Activated B cell treated with CpG ODN at 0.5 μM for 24 hours (primary cell): ENCODE results near the gene HCRTR1. TPM values are rescaled to one million over a fixed set of nuclear protein-coding genes. Genes with fewer than 3 reads are reported as not detected.
A peak's percentile ranks its signal among the peaks of the same experiment; 100 is the strongest.

ENCODE experiments used
- ATAC-seq: fragments of 200-7000 bp; cut with Tn5 transposase; one replicate; pipeline ENCODE4 v1.10.0; 2021; ENCODE audit warnings: low read depth, mild to moderate bottlenecking, moderate library complexity
- CTCF ChIA-PET: fragments of 350-600 bp; sonication (Branson Sonifier 250); formaldehyde crosslinking; loops from one replicate; lab custom pipeline; 2021; ENCODE audit warnings: antibody characterized with exemption; lab: Charles Lee
- POLR2A ChIA-PET: fragments of 350-600 bp; sonication (Branson Sonifier 250); formaldehyde crosslinking; loops from one replicate; lab custom pipeline; 2021; ENCODE audit warnings: antibody characterized with exemption; lab: Charles Lee
- DNase-seq: peaks from one replicate; pipeline ENCODE4 v3.0.0; 2022
- H3K27ac Mint-ChIP-seq: one replicate; pipeline ENCODE4 v1.8.0; 2020; ENCODE audit warnings: mixed read lengths
- H3K27me3 Mint-ChIP-seq: one replicate; pipeline ENCODE4 v1.8.0; 2021; ENCODE audit warnings: mixed read lengths
- H3K36me3 Mint-ChIP-seq: one replicate; pipeline ENCODE4 v1.8.0; 2021; ENCODE audit warnings: low read depth, mixed read lengths
- H3K4me1 Mint-ChIP-seq: one replicate; pipeline ENCODE4 v1.8.0; 2021; ENCODE audit warnings: mixed read lengths
- H3K4me3 Mint-ChIP-seq: one replicate; pipeline ENCODE4 v1.8.0; 2020; ENCODE audit warnings: mild to moderate bottlenecking, mixed read lengths
- H3K9me3 Mint-ChIP-seq: one replicate; pipeline ENCODE4 v1.8.0; 2020; ENCODE audit warnings: mixed read lengths
- CTCF ChIP-seq: fragments of 200-600 bp; IDR thresholded peaks from one replicate; pipeline ENCODE4 v1.8.0; 2022; ENCODE audit warnings: antibody characterized with exemption, mild to moderate bottlenecking
- intact Hi-C: fragments of 100-400 bp; cut with micrococcal nuclease; formaldehyde crosslinking; loops from one replicate; pipeline ENCODE4 v1.15.1; 2024
- total RNA-seq: library from RNA; stranded (reverse); gene quantifications from 2 replicates; pipeline ENCODE4 v1.2.3, GENCODE V29; 2022

Gene HCRTR1
- total RNA-seq, 1 donor from 2014 or later = not detected

GRCh38 chr1:31570228-31570627 lies 47.3 kb upstream of the HCRTR1 start:
- no peaks in the 10 kb centered on the region for H3K36me3 Mint-ChIP-seq
- intact Hi-C loops = no loop called here
- H3K4me3 Mint-ChIP-seq = no peak overlapping the region
- no peak overlapping the region for H3K27ac Mint-ChIP-seq
- peaks cover 6% of the 10 kb centered on the region for H3K27me3 Mint-ChIP-seq
- no peak for ATAC-seq
- no peaks in the 10 kb centered on the region for H3K9me3 Mint-ChIP-seq
- no peak for DNase-seq
- ChIA-PET POLR2A (interaction anchor here (0.6 kb wide), 1 partner anchor 496 kb away, joined by 3 read pairs; no protein-coding TSS in a partner anchor), CTCF (no interaction called here)
- peaks cover 4% of the 10 kb centered on the region for H3K4me1 Mint-ChIP-seq
- TF ChIP-seq CTCF = no peak

- TF ChIP-seq CTCF = no peak
- ChIA-PET POLR2A (interaction anchor here (0.6 kb wide), 1 partner anchor 496 kb away, joined by 3 read pairs; no protein-coding TSS in a partner anchor), CTCF (no interaction called here)
- Mint-ChIP-seq H3K27ac (no peak overlapping the region), H3K9me3 (no peaks in the 10 kb centered on the region), H3K36me3 (no peaks in the 10 kb centered on the region), H3K27me3 (peaks cover 6% of the 10 kb centered on the region), H3K4me1 (peaks cover 4% of the 10 kb centered on the region), H3K4me3 (no peak overlapping the region)
- no peak for ATAC-seq
- intact Hi-C loops = no loop called here
- DNase-seq = no peak
These were observed 46.6 kb upstream of the HCRTR1 start for GRCh38 chr1:31570906-31571305.

GRCh38 chr1:31571340-31572295 lies 45.9 kb upstream of the HCRTR1 start:
- H3K9me3 Mint-ChIP-seq = no peaks in the 10 kb centered on the region
- peaks cover 9% of the 10 kb centered on the region for H3K27me3 Mint-ChIP-seq
- H3K4me3 Mint-ChIP-seq = no peak overlapping the region
- POLR2A ChIA-PET = interaction anchor here (0.9 kb wide), 1 partner anchor 175 kb away, joined by 3 read pairs; no protein-coding TSS in a partner anchor
- no peak for ATAC-seq
- no peak for TF ChIP-seq CTCF
- H3K36me3 Mint-ChIP-seq = no peaks in the 10 kb centered on the region
- intact Hi-C loops = no loop called here
- peak; percentile 7 for DNase-seq
- CTCF ChIA-PET = no interaction called here
- H3K27ac Mint-ChIP-seq = no peak overlapping the region
- peaks cover 4% of the 10 kb centered on the region for H3K4me1 Mint-ChIP-seq

- Mint-ChIP-seq H3K27ac (no peak overlapping the region), H3K4me1 (peaks cover 4% of the 10 kb centered on the region), H3K27me3 (peaks cover 13% of the 10 kb centered on the region), H3K36me3 (no peaks in the 10 kb centered on the region), H3K4me3 (no peak overlapping the region), H3K9me3 (no peaks in the 10 kb centered on the region)
- no peak for DNase-seq
- intact Hi-C loops = no loop called here
- ChIA-PET CTCF (no interaction called here), POLR2A (interaction anchor here (0.9 kb wide), 1 partner anchor 176 kb away, joined by 3 read pairs; no protein-coding TSS in a partner anchor)
- no peak for ATAC-seq
- TF ChIP-seq CTCF = no peak
These were observed 45.0 kb upstream of the HCRTR1 start for GRCh38 chr1:31572323-31573104.

- TF ChIP-seq CTCF = no peak
- Mint-ChIP-seq H3K36me3 (no peaks in the 10 kb centered on the region), H3K27me3 (peaks cover 15% of the 10 kb centered on the region), H3K9me3 (no peaks in the 10 kb centered on the region), H3K4me3 (no peak overlapping the region), H3K27ac (no peak overlapping the region), H3K4me1 (peaks cover 4% of the 10 kb centered on the region)
- POLR2A ChIA-PET = no interaction called here
- ATAC-seq (no peak), DNase-seq (no peak)
- intact Hi-C loops = no loop called here
- CTCF ChIA-PET = no interaction called here
These were observed 44.2 kb upstream of the HCRTR1 start for GRCh38 chr1:31573261-31573660.
